H1 (cell line): ENCODE measurements around the gene ZNF358. TPM values are rescaled to one million over a fixed set of nuclear protein-coding genes. Genes with fewer than 3 reads are reported as not detected.

Experiments used
- ATF3 ChIP-seq: IDR thresholded peaks from 2 replicates; pipeline ENCODE4 v1.6.1; 2011; ENCODE audit warnings: low read depth, mild to moderate bottlenecking, low read length; ENCODE audit not compliant: insufficient read depth
- BACH1 ChIP-seq: IDR thresholded peaks from 2 replicates; pipeline ENCODE4 v1.6.1; 2012; ENCODE audit warnings: low read length, improper control_type of control experiment
- BCL11A ChIP-seq, 2 experiments: IDR thresholded peaks; one replicate each; pipeline ENCODE4 v1.6.1; 2011; ENCODE audit warnings: low read depth in 2 of 2, low read length in 2 of 2, mild to moderate bottlenecking in 2 of 2
- BRCA1 ChIP-seq: IDR thresholded peaks from 2 replicates; pipeline ENCODE4 v1.6.1; 2012; ENCODE audit warnings: low read depth, low read length, improper control_type of control experiment
- CBX5 ChIP-seq: fragments of 300-800, 300-1000 bp; sonication (generic); IDR thresholded peaks from 2 replicates; pipeline ENCODE4 v1.7.1; 2016; ENCODE audit warnings: antibody characterized with exemption, low read length, low read depth
- CTCF ChIP-seq, 3 experiments: IDR thresholded peaks; 1 replicate in 2 of 3; 2 replicates in 1 of 3; pipeline versions ENCODE4 v1.5.1 to v1.6.1; 2011; ENCODE audit warnings: low read length in 3 of 3, mild to moderate bottlenecking in 3 of 3, inconsistent platforms in 2 of 3, low read depth in 1 of 3, moderate library complexity in 1 of 3; ENCODE audit not compliant: insufficient read depth in 1 of 3; ENCODE audit errors: control extremely low read depth in 1 of 3
- EZH2 ChIP-seq: fragments of 200-600 bp; sonication (generic); IDR thresholded peaks from 2 replicates; pipeline ENCODE4 v1.7.1; 2012; ENCODE audit warnings: low read depth, mild to moderate bottlenecking, moderate library complexity, low read length, inconsistent platforms; ENCODE audit not compliant: severe bottlenecking
- NANOG ChIP-seq: IDR thresholded peaks from 2 replicates; pipeline ENCODE4 v1.6.1; 2011; ENCODE audit warnings: low read length, low read depth, mild to moderate bottlenecking, inconsistent platforms; ENCODE audit not compliant: insufficient read depth, poor library complexity, severe bottlenecking
- POLR2AphosphoS5 ChIP-seq: IDR thresholded peaks from 2 replicates; pipeline ENCODE4 v1.6.1; 2011; ENCODE audit warnings: low read depth, low read length
- POU5F1 ChIP-seq: IDR thresholded peaks from 2 replicates; pipeline ENCODE4 v1.6.1; 2011; ENCODE audit warnings: low read depth, mild to moderate bottlenecking, low read length, moderate library complexity
- RAD21 ChIP-seq, 2 experiments: IDR thresholded peaks in 1 of 2; conservative IDR thresholded peaks in 1 of 2; 2 replicates each; pipeline ENCODE4 v1.6.1; 2011; ENCODE audit warnings: low read depth in 2 of 2, low read length in 2 of 2, improper control_type of control experiment in 1 of 2, inconsistent platforms in 1 of 2, mild to moderate bottlenecking in 1 of 2, moderate library complexity in 1 of 2
- RNF2 ChIP-seq: fragments of 200-900, 300-1000 bp; sonication (generic); IDR thresholded peaks from 2 replicates; pipeline ENCODE4 v1.7.1; 2016; ENCODE audit warnings: borderline replicate concordance, low read depth, mild to moderate bottlenecking, antibody characterized with exemption, low read length; ENCODE audit not compliant: poor library complexity, severe bottlenecking; ENCODE audit errors: missing control alignments
- RXRA ChIP-seq: IDR thresholded peaks from 2 replicates; pipeline ENCODE4 v1.6.1; 2011; ENCODE audit warnings: low read depth, mild to moderate bottlenecking, low read length, moderate library complexity; ENCODE audit not compliant: insufficient read depth
- SP4 ChIP-seq: IDR thresholded peaks from 2 replicates; pipeline ENCODE4 v1.6.1; 2012; ENCODE audit warnings: low read length, inconsistent platforms
- SUZ12 ChIP-seq: fragments of 200-600 bp; sonication (generic); IDR thresholded peaks from 2 replicates; pipeline ENCODE4 v1.6.1; 2012; ENCODE audit warnings: mild to moderate bottlenecking, inconsistent platforms, low read length, moderate library complexity, mixed read lengths
- TAF7 ChIP-seq: optimal IDR thresholded peaks from 2 replicates; pipeline ENCODE3; 2011; ENCODE audit warnings: low read depth, mild to moderate bottlenecking, inconsistent platforms, low read length, moderate library complexity, borderline replicate concordance
- TBP ChIP-seq: IDR thresholded peaks from 2 replicates; pipeline ENCODE4 v1.6.1; 2011; ENCODE audit warnings: low read depth, low read length, improper control_type of control experiment
- YY1 ChIP-seq: IDR thresholded peaks from 2 replicates; pipeline ENCODE4 v1.6.1; 2011; ENCODE audit warnings: low read depth, mild to moderate bottlenecking, low read length
- ZNF274 ChIP-seq: IDR thresholded peaks from 2 replicates; pipeline ENCODE4 v1.7.0; 2012; ENCODE audit warnings: low read length, borderline replicate concordance; ENCODE audit errors: extremely low read depth
- polyA plus RNA-seq, 7 experiments: library from polyadenylated mRNA; depleted of rRNA in 3 of 7; stranded (reverse) in 5 of 7; unstranded in 2 of 7; fragments of >200 nt in 5 of 7; fragments of 200-250 nt in 2 of 7; gene quantifications; 1 replicate in 5 of 7; 2 replicates in 1 of 7; 4 replicates in 1 of 7; pipeline versions ENCODE4 v1.2.1 to v1.2.3, GENCODE V29; 2011 to 2013; ENCODE audit warnings: missing spikeins in 2 of 7, mixed read lengths in 2 of 7
- total RNA-seq: library from RNA; stranded (reverse); fragmentation: NEBNext Ultra II Directional; extraction: Animal tissue kit (Norgen Biotek cat#: 25700); gene quantifications from 2 replicates; pipeline ENCODE4 v1.2.1, GENCODE V29; 2021

Gene ZNF358
- total and polyA plus RNA-seq, 2 of the 8 experiments (the other 6 are each of a cell fraction or from before 2014, with no cell fraction given), result 40.0 to 60.3 TPM

DNA sequence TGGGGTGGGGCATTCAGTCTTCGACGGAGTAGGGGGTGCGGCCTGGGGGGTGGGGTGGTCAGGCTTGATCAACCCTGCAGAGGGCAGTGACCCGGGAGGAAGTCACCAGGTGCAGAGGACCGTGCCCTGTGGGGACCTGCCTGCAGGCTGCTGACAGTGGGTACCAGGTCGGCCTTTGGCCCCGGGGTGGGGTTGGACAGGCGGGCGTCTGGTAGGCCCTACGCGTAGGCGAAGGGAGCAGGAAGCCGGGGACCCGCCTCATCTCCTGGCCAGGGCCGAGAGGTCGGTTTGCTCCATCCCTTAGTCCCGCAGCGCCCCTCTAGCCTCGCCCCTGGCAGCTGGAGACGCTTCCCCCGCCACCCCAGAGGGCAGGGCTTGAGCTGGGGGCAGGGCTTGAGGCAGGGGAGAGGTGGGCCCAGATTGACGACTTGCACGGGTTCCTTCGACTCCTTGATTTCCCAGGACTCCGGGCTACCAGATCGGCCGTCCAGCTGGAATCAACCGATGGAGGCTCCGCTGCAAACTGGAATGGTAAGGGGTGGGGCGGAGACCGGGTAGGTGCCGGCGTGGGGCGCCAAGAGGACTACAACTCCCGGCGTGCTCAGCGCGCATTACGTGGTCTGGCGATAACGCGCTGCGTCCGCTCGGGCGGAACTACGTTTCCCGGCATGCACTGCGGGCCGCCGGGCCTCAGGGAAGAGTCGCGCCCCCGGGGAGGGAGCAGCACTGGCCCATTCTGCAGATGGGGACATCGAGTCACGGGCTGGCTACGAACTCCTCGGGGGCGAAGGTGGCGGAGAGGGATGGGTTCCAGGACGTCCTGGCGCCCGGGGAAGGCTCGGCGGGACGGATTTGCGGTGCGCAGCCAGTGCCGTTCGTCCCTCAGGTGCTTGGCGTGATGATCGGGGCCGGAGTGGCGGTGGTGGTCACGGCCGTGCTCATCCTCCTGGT, 19.4 kb downstream of the ZNF358 start, which contains the start of gene PNPLA6 (continued):
- TF ChIP-seq BACH1, result no peak
- peak; percentile 38 for TF ChIP-seq TAF7
- TF ChIP-seq RXRA, result no peak
- no peak for TF ChIP-seq EZH2
- no peak for TF ChIP-seq RNF2
- TF ChIP-seq ATF3, result peak; percentile 73; the same call in 1 of the 2 replicates
- no peak for TF ChIP-seq POU5F1
- TF ChIP-seq POLR2AphosphoS5, result peak; percentile 40
- 0 out of 2 replicates have a peak, but pooled peaks have one; percentile 9 for TF ChIP-seq YY1
- TF ChIP-seq CBX5, result no peak
- TF ChIP-seq BCL11A (IDR thresholded peaks at IDR 0.05; ENCODE audit: low read depth in 2 of 2, low read length in 2 of 2), result no peak
- peak; percentile 35 for TF ChIP-seq TBP
- no peak for TF ChIP-seq SP4
- TF ChIP-seq BRCA1, result no peak
- no peak for TF ChIP-seq NANOG
- TF ChIP-seq ZNF274, result no peak
- TF ChIP-seq RAD21 (IDR thresholded peaks at IDR 0.05 in 1 of 2, conservative IDR thresholded peaks at IDR 0.05 in 1 of 2; ENCODE audit: low read depth in 2 of 2, low read length in 2 of 2), result no peak
- no peak for TF ChIP-seq CTCF (IDR thresholded peaks at IDR 0.05; ENCODE audit: control extremely low read depth in 1 of 3, insufficient read depth in 1 of 3, low read depth in 1 of 3, low read length in 3 of 3)
- no peak for TF ChIP-seq SUZ12
